GM19438 (cell line): ENCODE results near the gene WWC2.
"Not testable (repeated sequence)": the region's sequence is repeated elsewhere in the genome, so short reads cannot be mapped to it uniquely, and the experiment has no call there.

Experiments
- ATAC-seq: cut with Tn5 transposase; IDR thresholded peaks from one replicate; pipeline ENCODE4 v1.9.1; 2021; ENCODE audit warnings: low read depth; ENCODE audit not compliant: unreplicated experiment

WWC2 gene

DNA sequence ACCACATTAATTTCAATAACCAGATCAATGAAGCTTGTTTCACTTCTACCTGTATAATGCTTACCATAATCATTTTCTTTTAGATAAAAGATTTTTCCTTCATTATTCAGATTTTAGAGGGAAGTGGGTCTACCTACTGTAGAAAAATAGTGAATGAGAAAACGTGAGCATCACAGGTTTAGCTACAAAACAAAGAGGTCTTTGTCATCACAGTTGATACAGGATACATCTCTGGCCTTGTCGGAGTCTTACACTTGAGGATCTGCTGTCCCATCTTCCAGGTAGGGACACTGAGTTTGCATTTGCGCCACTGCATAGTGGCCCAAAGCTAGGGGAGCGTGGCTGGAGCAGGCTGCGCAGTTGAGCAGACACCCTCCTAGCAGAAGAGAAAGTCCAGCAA lies 222.5 kb downstream of the WWC2 start:
- ATAC-seq, result no peak

DNA sequence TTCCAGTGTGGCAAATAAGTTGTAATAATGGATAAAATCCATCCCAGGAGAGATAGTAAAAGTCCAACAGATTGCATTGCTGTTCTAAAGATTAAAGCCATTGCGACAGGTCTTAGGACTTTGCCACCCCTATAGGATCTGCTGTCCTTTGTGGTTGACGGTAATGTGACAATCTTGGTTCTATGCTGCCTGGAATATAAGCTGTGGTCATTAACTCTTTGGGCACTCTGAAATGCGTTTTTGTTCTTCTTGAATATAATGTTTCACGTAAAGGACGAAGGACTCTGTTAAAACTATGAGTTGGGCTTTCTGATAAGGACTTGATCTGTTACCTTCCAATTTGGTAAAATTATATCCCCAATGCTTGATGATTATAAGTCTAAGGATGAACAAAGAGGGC lies 223.3 kb downstream of the WWC2 start, which contains the start of gene CLDN24:
Gene CLDN24, minus strand, starts transcription at position 101 of the 400 bp plus-strand sequence. Its CDS starts 0 bp downstream, at position 101.
- ATAC-seq, result no peak

DNA sequence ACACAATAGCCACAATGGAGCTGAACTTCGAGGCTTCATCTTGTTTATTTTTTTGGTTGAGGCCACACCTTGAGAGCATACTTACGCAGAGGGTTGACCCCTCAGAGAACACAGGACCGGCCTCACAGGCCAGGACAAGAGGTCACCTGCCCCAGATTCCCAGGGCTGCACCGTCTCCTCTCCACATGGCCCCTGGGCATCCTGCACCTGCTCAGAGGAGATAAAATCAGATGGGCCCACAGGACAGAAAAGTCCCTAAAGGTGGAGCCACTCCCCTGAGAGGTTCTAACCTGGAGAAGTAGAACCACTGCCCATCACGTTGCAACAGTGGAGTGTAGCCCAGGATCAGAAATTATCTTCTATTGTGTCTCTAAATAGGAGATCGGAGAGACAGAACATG lies 224.2 kb downstream of the WWC2 start:
- no peak for ATAC-seq

DNA sequence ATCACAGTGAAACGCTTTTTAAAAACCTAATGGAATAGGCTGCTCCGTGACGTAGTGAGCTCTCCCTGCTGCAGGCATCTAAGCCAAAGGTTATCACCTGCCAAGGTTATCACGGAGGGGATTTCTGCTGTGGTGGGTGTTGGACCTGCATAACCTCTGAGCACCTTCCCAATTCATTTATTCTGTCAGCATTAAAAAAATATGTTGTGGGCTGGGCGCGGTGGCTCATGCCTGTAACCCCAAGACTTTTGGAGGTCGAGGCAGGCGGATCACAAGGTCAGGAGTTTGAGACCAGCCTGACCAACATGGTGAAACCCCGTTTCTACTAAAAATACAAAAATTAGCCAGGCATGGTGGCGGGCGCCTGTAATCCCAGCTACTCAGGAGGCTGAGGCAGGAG lies 225.0 kb downstream of the WWC2 start:
- not testable (repeated sequence) for ATAC-seq

DNA sequence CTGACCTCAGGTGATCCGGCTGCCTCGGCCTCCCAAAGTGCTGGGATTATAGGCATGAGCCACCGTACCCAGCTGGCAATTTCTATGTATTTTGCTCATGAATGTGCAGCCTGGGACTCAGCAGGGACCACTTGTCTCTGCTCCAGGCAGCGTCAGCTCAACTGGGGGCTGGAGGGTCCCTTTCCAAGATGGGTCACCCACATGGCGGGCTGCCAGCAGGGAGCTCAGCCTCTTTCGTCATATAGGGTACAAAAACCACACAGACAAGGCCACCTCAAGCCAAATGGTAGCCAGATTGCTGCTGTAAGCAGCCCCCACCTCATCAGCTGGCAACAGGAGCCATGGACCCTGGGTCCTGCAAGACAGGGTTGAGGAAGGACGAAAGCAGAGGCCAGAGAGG lies 225.6 kb downstream of the WWC2 start:
- no peak for ATAC-seq

DNA sequence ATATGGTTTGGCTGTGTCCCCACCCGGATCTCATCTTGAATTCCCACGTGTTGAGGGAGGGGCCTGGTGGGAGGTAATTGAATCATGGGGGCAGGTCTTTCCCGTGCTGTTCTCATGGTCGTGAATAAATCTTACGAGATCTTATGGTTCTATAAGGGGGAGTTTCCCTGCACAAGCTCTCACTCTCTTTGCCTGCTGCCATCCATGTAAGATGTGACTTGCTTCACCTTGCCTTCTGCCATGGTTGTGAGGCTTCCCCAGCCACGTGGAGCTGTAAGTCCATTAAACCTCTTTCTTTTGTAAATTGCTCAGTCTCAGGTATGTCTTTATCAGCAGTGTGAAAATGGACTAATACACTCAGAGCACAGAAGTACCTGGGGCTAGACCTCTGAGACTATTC lies 227.3 kb downstream of the WWC2 start:
- ATAC-seq, result not testable (repeated sequence)

DNA sequence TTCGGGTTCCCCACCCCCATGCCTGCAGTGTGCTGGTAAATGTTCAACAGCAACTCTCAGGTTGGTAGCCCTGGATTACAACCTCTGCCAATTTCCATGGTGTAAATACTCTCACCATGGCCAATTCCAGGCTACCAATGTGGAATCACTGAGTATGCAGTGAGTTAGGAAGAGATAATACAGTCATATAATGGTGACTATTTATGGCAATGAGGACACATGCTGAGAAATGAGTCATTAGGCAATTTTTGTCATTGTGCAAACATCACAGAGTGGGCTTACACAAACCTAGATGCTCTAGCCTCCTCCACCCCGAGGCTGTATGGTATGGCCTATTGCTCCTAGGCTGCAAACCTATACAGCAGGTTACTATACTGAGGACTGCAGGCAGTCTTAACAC lies 227.8 kb downstream of the WWC2 start:
- no peak for ATAC-seq

DNA sequence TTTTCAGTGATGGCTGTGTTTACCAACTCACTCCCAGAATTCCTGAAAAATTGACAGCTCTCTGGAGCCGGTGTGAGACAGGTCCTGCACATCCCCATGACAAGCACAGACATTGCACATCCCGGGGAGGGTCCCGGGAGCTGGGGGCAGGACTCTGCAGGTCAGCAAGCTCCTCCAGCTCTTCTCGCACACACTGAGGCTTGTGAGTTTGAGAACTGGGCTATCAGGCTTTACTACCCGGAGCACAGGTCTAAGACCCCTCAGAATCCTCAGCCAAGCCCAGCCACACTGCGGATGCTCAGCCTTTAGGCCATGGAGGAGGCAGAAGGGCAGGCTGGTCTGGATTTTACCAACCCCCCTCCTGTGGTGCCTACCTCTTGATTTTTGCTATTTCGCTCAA lies 228.8 kb downstream of the WWC2 start:
- ATAC-seq, result no peak

DNA sequence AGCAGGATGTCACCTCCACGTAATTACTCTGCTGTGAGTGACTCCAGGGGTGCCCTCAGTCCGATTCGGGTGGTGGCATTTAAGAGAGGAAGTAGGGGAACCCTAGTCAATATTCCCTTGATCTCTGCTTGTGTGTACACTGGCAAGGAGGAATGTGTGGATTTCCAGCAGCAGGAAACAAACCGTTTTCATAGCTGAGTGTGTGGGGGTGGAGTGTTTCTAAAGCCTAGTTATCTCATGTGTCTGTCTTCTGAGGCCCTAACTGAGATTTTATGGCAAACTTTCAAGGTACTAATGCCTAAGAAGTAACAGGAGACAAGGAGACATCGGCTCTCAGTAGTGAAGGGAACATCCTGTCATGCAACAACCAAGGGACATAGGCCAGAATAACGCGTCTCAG lies 229.8 kb downstream of the WWC2 start:
- ATAC-seq, result no peak

DNA sequence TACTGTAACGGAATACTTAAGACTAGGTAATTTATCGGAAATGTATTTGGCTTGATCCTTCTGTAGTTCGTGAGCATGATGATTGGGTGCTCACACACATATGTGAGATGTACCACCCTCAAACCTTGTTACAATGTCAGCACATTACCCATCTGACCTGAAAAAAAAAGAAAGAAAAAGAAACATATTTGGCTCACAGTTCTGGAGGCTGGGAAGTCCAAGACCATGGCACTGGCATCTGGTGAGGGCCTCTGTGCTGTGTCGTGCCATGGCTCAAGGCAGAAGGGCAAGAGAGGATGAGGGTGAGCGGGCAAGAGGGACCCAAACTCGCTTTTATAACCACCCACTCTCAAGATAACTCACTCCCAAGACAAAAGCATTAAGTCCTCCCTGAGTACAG lies 230.2 kb downstream of the WWC2 start:
- no peak for ATAC-seq

DNA sequence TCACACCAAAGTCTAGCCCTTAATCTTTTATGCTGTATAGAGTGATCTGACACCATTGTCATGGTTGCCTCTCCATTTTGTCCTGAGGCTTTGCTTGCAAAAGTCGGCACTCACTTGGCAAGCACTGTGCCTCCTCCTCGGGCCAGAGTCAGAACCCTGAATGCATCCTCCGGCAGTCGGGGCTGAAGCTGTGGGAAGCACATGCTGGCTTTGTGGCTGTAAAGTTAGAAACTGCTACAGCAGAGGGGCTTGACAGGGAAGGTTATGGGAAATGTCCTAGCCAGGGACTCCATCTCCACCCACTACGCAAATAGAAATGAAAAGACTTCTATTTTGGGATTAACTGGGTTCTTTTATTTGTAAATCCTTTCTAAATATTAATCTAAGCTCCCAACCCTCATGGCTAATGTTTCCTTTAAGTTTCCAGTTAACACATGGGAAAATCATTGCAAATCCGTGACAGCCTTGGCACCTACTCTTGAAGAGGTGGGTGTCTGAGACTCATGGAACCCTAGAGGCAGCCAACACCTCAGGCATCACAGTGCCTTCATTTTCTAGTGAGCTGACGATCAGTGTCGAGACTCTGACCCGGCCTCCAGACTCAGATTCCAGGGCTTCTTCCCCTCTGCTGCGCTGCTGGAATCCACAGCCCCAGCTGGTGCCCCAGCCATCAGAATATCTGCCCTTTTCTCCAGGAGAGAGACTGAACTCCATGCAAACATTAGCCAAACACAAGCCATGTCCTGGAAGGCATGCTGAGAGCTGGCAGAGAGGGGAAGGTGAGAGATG lies 231.1 kb downstream of the WWC2 start:
- no peak for ATAC-seq

DNA sequence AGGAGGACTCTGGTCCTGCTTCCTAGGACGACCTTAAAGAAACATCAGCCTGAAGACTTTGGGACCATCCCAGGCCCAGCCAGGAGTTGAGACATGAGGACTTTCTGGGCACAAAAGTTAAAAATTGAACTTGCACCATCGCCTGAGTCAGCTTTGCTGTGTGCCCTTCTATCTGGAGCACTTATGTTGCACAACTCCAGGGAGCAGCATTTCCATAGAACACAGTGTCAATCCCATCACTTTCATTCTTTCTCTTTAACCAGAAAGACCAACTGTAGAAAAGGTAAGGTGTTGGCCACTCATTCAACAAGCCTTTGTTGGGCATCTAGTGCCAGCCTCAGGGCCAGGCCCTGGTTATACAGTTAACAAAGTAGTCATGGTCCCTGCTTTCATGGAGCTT lies 231.8 kb downstream of the WWC2 start:
- no peak for ATAC-seq

DNA sequence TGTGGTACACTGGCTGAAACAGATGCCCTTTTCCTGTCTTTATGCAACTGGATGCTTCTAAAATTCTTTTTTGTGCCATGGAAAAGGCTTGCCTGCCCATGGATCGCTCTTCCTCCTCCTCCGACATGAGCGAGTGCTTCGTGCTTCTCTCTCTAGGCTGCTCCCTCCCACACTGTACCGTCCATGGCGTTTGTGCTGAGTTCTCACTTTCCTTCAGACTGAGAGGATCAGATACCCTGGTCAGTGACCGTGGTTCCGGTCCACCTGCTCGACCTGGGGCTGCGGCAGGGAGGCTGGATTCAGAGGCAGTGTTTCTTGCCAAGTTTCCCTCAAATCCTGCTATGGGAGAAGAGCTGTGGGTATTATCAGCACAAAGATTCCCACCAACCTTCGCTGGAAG lies 233.4 kb downstream of the WWC2 start:
- ATAC-seq, result no peak

DNA sequence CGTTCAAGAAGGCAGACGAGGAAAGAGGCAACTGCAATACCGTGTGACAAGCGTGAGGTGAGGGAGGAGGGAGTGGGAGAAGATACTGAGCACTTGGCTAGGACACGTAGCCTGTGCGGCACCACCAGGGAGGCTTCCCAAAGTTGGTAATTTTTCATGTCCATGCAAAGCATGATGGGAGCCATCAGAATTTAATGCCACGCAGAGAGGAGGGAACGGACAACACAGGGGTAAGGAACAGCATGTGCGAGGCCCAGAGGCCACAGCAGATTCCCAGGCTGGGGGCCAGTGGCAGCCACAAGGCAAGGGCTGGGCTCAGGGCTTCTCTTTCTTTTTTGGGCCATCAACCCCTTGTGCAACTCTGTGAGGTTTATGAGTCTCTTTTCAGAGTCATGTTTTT lies 234.1 kb downstream of the WWC2 start:
- no peak for ATAC-seq

DNA sequence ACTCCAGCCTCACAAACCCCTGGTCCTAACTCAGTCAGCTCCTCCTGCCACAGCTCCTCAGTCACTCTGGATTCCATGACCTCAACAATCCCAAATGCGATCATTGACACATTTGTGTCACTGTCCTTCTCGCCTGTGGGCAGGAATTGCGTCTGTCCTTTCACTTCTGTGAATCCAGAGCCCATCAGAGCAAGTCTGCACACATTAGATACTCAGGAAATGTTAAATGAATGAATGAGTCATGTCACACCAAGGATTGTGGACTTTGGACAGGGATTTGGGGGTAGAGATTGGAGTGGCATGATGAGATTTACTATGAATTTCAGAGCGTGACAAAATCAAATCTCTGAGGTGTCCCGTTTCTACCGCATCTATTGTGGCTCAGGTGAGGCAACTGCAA lies 234.9 kb downstream of the WWC2 start:
- ATAC-seq, result no peak

DNA sequence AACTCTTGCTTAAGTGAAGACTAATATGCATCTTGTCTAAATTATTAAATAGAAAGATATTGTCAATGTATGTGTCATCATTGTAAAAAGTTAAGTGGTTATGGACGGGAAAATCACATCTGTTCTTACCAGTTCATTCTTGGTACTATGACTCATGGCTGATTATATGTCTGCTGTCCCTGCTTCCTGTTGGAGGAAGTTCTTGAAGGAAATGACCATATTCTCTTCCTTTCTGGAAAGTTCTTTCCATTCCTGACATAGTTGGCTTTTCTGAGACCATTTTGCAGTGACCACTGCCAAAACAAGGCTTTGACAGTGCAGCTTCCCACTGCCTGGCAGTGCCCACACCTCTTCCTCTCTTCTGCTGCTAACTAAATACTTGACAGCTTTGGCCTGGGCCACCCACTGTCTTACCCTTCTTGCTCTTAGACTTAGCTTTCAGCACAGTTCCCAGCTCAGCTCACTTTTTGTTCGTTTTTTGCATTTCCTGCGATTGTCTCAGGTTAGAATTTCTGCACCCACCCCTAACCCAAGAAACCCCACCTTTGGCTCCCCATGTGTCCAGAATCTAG lies 236.4 kb downstream of the WWC2 start:
- no peak for ATAC-seq

DNA sequence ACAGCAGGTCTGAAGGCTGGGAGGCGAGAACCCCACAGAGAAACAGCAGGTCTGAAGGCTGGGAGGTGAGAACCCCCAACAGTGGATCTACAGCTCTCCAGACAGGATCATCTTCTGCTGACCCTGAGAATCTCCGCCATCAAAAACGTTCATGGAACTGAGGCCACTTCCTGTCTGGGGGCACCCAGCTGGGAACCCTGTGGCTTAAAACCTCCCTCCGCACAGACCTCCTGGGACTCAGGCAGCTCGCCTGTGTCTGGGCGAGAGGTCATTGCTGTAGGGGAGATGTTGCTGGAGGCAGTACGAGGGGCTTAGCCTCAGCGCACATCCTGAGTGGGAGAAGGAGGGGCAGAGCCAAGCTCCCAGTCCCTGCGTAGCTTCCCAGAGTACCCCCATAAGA lies 238.3 kb downstream of the WWC2 start:
- ATAC-seq, result no peak

DNA sequence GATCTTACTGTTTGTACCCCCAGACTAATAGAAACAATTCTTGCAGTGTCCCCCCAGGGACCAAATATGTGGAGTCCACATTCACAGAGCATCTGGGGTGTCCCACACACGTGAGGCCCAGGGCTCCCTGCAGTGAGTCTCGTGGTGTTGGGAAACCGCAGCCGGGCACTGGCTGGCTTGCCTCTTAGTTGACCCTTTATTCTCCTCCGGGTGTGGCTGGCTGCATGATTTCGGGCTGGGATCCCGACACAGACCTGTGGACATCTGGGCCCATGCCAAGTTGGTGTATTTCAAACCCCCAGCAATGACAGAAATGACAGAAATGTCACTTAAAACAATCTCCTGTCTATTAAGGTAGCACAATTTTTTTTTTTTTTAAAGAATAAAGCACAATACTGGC lies 238.8 kb downstream of the WWC2 start:
- ATAC-seq, result no peak

DNA sequence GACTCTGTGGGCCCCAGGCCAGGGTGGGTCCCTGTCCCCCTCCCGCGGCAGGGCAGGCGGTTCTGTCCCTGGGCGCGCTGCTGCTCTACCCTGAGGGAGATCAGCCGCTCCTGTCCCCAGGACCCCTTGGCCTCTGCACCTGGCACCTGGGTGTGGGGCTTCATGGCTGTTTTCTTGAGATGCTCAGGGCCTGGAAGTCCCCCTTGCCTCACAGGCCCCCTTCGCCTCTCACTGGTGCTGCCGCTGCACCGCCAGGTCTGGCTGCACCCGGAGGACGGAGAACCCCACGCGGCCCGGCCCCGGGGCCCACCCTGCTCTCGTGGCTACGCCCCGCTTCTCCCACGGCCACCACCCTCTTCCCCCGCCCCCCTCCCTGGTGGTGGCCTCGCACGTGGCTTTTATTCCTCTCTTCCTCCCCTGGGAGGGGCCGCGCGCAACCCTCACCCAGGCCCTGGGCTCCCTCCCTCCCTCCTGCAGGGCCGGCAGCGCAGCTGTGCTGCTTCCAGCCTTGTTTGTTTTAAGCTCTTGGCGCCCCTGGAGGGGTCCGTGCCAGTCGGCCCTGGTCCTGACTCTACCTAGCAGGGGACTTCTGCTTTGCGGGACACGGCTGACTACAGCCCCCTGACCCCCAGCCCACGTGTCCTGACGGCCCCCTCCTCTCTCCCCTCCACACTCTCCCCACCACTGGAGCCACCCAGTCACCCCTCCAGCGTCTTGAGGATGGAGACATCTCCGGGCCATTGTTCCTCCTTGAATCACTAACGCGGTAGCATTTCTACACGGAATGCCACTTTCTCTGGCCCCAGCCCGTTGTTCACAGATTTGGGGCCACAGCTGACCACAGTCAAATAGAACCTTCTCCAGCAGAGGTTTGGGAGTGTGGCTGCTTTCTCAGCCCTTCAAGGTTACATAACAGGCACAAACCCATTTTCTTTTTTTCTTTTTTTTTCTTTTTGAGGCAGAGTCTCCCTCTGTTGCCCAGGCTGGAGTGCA lies 243.8 kb downstream of the WWC2 start:
- no peak for ATAC-seq

DNA sequence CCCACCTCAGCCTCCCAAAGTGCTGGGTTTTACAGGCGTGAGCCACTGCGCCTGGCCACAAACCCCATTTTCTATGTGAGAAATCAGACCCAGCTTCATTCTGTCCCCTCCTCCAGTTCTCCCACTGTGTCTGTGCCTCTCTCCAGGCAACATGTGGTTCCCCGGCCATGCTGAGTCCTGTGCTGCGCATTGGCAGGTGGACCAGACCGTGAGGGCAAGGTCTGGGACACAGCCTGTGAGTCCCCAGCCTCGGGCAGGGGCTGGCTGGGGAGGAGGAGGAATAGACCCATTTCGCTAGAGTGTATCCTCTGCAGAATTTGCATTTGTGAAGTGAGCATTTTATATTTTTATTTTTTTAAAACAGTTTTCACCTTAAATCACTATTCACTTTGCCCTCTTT lies 244.7 kb downstream of the WWC2 start:
- no peak for ATAC-seq

DNA sequence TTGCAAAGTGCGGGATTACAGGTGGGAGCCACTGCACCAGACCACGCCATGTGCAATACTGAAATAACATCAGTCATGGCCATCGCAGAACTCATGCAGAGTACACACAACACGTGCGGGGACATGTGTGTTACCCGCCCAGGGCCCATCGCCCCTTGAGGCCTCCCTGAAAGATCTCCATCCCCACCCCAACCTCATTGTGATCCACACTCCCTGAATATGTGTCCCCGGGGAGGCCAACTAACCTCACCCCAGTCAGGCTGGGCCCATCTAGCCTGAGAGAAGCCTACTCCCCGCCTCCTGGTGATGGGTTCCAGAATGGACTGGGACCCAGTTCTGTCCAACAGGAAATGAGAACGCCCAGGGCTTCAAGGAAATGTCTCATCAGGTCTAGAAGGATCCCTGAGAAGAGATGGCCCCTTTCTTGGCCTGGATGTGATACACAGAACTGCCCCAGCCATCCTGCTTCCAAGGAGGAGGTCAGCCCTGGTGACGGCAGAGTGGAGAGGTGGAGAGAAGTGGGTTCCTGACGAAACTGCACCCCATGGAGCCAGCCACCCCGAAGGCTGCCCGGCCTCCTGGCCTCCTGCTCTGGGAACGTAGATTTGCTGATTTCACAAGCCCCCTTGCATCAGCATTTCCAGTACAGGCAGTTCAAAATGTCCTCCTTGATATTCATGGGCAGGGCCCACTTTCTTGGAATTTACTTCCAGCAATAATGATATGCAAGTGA lies 245.6 kb downstream of the WWC2 start:
- ATAC-seq, result no peak
